ENCODE measurements around the gene CD247.

CD247 gene

DNA sequence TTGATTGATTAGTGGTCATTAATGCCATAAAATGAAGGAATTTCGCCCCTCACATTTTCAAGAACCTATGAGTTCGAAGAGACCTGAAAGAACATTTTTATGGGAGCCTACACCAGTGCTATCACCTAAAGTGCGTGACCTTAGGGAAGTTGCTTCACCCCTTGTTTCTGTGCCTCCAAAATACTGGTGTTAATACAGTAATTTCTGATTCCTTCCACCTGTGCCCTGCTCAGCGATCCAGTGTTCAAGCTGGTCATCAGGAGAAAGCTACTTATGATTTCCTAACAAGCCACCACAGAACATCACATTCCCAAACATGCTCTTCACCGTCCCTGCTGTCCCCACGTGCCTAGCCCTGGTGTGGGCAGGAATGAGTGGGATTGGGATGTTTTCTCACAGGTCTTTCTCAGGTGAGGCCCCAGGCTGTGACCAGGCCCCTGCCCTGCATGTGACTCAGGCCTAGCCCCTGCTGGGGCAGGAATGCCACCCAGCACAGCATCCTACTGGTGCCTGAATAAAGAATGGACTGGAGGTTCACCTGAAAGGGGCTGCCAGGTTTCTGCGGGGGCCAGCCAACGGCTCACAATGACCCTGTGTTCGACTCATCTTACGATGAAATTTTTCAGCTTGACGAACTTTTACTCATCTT lies 60.3 kb downstream of the CD247 start:
- TF ChIP-seq, protein P1, sequence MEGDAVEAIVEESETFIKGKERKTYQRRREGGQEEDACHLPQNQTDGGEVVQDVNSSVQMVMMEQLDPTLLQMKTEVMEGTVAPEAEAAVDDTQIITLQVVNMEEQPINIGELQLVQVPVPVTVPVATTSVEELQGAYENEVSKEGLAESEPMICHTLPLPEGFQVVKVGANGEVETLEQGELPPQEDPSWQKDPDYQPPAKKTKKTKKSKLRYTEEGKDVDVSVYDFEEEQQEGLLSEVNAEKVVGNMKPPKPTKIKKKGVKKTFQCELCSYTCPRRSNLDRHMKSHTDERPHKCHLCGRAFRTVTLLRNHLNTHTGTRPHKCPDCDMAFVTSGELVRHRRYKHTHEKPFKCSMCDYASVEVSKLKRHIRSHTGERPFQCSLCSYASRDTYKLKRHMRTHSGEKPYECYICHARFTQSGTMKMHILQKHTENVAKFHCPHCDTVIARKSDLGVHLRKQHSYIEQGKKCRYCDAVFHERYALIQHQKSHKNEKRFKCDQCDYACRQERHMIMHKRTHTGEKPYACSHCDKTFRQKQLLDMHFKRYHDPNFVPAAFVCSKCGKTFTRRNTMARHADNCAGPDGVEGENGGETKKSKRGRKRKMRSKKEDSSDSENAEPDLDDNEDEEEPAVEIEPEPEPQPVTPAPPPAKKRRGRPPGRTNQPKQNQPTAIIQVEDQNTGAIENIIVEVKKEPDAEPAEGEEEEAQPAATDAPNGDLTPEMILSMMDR (IDR thresholded peaks at IDR 0.05) = no peak

DNA sequence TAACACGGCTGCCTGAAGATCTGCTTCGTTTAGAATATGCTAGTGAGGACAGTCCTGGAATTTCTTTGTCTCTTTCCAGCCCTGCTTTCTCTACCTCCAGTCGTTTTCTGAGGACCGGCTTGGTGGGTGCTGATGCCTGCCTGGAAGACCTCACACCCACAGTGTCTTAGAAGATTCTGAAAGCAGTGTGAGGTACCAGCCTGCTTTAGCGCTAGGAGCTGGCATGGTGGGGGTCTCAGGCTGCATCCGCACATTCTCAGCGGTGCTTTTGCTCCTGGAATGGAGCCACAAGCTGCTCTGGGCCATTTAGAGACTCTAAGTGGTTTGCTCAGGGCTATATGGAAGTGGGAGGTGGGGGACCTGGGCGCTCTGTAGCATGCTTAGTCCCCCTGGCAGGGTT lies 61.4 kb downstream of the CD247 start:
- TF ChIP-seq, protein P1 (IDR thresholded peaks at IDR 0.05) = no peak

DNA sequence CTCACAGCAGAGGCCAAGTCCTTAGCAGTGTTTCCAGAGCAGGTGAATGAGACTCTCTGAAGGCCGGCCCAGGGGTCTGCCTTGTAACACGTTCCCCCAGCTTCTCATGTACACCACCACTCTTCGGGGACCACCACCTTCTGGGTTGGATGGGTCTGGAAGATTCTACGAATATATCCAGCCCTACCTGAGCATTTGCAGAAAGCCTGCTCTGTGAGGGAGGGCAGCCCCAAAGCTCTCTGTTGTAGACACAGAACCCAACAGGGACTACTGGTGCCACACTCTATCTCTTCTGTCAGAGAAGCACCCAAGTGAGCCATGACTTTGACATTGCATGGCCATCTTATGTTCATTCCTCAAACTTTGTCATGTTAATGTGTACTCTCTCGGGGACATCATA lies 61.8 kb downstream of the CD247 start:
- TF ChIP-seq, protein P1 (IDR thresholded peaks at IDR 0.05) = no peak

DNA sequence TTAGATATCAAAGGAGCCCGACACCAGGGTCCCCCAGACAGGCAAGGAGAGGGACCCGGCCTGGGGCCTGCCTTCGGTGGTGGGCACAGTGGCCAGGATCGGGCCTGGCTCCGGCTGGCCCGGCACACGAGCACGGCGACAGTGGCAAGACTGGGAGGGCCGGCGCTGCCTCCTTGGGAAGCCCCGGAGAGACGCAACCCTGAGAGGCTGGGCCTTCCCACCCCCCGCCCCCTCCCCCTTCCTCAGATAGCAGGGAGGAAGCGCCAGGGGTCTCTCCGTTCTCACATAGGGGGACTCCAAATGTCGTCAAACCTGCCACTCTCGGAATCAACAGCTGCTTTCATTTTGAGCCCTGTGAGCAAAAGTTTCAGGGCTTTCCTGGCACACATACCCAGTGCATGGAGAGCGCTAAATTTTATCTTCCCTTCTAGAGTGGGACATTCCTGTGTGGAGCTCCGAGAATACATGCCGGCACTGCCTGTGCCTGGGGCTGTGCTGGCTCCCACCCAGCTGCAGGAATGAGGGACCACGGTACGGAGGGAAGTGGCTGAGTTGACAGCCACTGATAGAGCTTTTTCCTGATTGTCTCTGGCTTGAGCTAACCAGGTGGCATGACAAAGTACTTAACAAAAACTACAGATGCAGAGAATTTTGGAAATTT lies 62.4 kb downstream of the CD247 start:
- TF ChIP-seq, protein P1 (IDR thresholded peaks at IDR 0.05) = no peak

DNA sequence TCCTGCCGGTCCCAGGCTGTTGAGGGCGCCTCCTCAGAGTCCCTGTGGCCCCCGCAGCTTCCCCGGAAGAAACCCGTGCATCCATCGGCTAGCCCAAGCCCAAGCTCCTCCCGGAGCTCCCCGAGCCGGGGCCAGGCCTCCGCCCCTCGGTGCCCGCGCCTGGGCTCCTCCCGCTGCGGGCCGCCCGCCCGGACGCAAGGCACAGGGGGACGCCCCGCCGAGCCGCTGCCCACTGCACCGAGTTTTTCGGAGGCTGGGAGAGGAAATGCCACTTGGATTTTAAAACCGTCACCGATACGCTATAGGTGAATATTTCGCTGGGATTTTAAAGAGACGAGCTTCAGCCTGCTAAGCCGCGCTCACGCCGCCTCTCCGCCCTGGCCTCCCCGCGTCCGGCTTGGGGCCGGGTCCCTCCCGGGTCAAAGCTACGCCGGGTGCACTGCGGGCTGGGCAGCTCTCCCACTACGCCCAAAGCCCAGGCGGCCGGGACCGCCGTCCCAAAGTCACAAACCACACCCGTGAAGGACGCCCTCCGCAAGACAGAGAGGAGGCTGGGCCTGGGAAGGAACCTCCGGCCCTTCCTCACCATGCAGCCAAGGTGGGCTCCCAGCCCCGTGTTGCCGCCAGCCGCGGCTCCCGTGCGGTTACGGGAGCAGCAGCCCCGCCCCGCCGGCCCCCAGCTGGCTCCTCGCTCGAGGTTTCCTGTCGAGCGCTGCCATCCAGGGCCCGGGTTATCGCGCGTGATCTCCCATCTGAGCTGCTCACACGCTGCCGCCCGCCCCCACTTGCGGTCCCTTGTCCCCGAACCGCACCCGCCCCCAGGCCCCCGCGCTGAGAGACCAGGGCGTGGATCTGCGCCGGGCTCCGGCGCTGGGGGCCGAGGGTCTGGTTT lies 63.2 kb downstream of the CD247 start:
- TF ChIP-seq, protein P1 (IDR thresholded peaks at IDR 0.05) = no peak

DNA sequence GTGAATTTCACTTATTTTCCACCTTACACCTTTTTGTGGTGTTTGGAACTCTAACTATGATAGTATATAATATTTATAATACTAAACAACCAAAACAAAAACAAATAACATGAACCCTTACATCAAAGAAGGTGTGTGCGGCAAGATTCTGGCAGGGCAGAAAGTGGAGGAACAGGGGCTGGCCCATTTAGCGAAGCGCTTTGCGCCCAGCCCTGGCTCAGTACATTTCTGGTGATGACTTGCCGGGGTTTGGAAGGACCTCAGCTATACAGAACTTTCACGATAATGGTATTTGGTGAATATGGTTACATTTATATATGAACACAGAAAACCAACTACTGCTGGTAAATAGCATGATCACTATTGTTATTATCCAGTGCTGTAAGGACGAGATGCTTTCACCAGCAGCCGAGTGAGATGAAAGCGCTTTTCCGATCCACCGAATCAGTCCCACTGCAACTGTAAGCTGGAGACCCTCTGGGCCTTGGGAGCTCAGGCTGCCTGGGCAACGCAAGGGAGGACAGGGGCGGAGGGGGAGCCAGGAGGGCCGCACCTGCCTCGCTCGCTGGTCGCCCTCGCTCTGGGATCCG lies 63.9 kb downstream of the CD247 start:
- TF ChIP-seq, protein P1 (IDR thresholded peaks at IDR 0.05) = no peak

DNA sequence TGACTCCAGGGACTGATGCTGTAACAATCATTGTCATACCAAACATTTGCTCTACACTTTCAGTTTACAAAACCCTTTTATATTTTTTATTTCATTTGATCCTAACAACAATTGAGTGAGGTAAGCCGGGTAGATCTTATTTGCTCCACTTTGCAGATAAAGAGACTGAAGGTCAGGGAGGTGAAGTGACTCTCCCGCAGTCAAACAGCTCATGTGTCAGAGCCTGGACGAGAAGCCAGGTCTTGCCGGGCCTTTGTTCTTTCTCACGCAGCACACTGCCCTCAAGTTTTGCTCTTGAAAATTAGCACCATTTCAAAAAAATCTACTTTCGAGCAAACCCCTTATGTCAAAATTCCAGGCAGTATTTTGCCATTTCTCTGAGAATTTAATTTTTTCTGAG lies 65.2 kb downstream of the CD247 start:
- TF ChIP-seq, protein P1 (IDR thresholded peaks at IDR 0.05) = no peak

All from LNCAP (cell line).